MM.1S (cell line): ENCODE data around the gene RNASEH2A.

Experiments
- EZH2 ChIP-seq: fragments of 300-600 bp; sonication (generic); optimal IDR thresholded peaks from 2 replicates; pipeline ENCODE3; 2017; ENCODE audit warnings: low read depth, mild to moderate bottlenecking, antibody characterized with exemption, low read length, mixed read lengths
- EZH2phosphoT487 ChIP-seq: fragments of 300-600 bp; sonication (generic); IDR thresholded peaks from 2 replicates; pipeline ENCODE4 v1.6.1; 2018; ENCODE audit warnings: antibody characterized with exemption, low read length
- TF ChIP-seq, protein P1 (sequence below): fragments of 300-600 bp; sonication (generic); IDR thresholded peaks from 2 replicates; pipeline ENCODE4 v1.5.1; 2016; ENCODE audit warnings: antibody characterized with exemption, low read length, mixed read lengths

DNA sequence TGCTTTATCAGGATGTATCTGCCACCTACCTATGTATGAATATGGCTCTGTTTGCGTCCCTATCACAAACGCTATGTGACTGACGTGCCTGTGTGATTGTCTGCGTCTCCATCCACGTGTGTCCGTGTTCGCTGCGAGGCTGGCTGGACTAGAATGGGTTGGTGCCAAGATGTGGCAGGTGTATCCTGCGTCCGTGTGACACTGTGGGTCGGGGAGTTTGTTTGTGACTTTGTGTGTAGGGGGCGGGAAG, 24.3 kb upstream of the RNASEH2A start:
- TF ChIP-seq, protein P1, sequence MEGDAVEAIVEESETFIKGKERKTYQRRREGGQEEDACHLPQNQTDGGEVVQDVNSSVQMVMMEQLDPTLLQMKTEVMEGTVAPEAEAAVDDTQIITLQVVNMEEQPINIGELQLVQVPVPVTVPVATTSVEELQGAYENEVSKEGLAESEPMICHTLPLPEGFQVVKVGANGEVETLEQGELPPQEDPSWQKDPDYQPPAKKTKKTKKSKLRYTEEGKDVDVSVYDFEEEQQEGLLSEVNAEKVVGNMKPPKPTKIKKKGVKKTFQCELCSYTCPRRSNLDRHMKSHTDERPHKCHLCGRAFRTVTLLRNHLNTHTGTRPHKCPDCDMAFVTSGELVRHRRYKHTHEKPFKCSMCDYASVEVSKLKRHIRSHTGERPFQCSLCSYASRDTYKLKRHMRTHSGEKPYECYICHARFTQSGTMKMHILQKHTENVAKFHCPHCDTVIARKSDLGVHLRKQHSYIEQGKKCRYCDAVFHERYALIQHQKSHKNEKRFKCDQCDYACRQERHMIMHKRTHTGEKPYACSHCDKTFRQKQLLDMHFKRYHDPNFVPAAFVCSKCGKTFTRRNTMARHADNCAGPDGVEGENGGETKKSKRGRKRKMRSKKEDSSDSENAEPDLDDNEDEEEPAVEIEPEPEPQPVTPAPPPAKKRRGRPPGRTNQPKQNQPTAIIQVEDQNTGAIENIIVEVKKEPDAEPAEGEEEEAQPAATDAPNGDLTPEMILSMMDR = no peak
- TF ChIP-seq EZH2 (no peak), EZH2phosphoT487 (no peak)
